Bone marrow (tissue), 2 donors: Measurements from ENCODE around the gene PLEKHA6.
A peak's percentile ranks its signal among the peaks of the same experiment; 100 is the strongest.

Experiments
- DNase-seq, 2 donors: peaks; one replicate each; lab custom pipeline; 2025; lab: John Stamatoyannopoulos, UW

The PLEKHA6 gene

GRCh38 chr1:204262506-204263253, 97.0 kb downstream of the PLEKHA6 start:
- DNase-seq = no peak

GRCh38 chr1:204261746-204262505, 97.8 kb downstream of the PLEKHA6 start:
- no peak for DNase-seq

GRCh38 chr1:204261266-204261665, 98.5 kb downstream of the PLEKHA6 start:
- DNase-seq = no peak

GRCh38 chr1:204260601-204261197, 99.0 kb downstream of the PLEKHA6 start:
- no peak for DNase-seq

- DNase-seq = no peak
Observed at GRCh38 chr1:204259782-204260181, 99.9 kb downstream of the PLEKHA6 start.

- no peak for DNase-seq
Observed at GRCh38 chr1:204259196-204259595, 100.5 kb downstream of the PLEKHA6 start.

GRCh38 chr1:204258213-204259115, 101.3 kb downstream of the PLEKHA6 start:
- DNase-seq = no peak

GRCh38 chr1:204257446-204257845, 102.3 kb downstream of the PLEKHA6 start:
- no peak for DNase-seq

- no peak for DNase-seq
Observed at GRCh38 chr1:204256531-204256930, 103.2 kb downstream of the PLEKHA6 start.

- no peak for DNase-seq
Observed at GRCh38 chr1:204255966-204256365, 103.8 kb downstream of the PLEKHA6 start.

- no peak for DNase-seq
Observed at GRCh38 chr1:204255225-204255624, 104.5 kb downstream of the PLEKHA6 start.

GRCh38 chr1:204254031-204254661, 105.6 kb downstream of the PLEKHA6 start:
- peak in 1 of 2 donors; percentile 6 for DNase-seq

GRCh38 chr1:204251926-204252689, 107.6 kb downstream of the PLEKHA6 start:
- no peak for DNase-seq

GRCh38 chr1:204251286-204251685, 108.4 kb downstream of the PLEKHA6 start:
- DNase-seq = no peak

GRCh38 chr1:204250428-204251030, 109.2 kb downstream of the PLEKHA6 start:
- no peak for DNase-seq

GRCh38 chr1:204249736-204250427, 109.8 kb downstream of the PLEKHA6 start:
- DNase-seq = no peak

- DNase-seq = no peak
Observed at GRCh38 chr1:204248954-204249353, 110.8 kb downstream of the PLEKHA6 start.

- no peak for DNase-seq
Observed at GRCh38 chr1:204246876-204247275, 112.9 kb downstream of the PLEKHA6 start.

- DNase-seq = no peak
Observed at GRCh38 chr1:204242920-204243319, 116.8 kb downstream of the PLEKHA6 start.

GRCh38 chr1:204241914-204242313, 117.8 kb downstream of the PLEKHA6 start:
- DNase-seq = no peak
